Measurements from ENCODE around the gene KLRF1. TPM values are rescaled to one million over a fixed set of nuclear protein-coding genes. Genes with fewer than 3 reads are reported as not detected.

KLRF1 gene
- total RNA-seq, 3 donors from 2014 or later (not counting 1 experiment from before 2014, with no cell fraction given) = 364 to 424 (median 392) TPM

DNA sequence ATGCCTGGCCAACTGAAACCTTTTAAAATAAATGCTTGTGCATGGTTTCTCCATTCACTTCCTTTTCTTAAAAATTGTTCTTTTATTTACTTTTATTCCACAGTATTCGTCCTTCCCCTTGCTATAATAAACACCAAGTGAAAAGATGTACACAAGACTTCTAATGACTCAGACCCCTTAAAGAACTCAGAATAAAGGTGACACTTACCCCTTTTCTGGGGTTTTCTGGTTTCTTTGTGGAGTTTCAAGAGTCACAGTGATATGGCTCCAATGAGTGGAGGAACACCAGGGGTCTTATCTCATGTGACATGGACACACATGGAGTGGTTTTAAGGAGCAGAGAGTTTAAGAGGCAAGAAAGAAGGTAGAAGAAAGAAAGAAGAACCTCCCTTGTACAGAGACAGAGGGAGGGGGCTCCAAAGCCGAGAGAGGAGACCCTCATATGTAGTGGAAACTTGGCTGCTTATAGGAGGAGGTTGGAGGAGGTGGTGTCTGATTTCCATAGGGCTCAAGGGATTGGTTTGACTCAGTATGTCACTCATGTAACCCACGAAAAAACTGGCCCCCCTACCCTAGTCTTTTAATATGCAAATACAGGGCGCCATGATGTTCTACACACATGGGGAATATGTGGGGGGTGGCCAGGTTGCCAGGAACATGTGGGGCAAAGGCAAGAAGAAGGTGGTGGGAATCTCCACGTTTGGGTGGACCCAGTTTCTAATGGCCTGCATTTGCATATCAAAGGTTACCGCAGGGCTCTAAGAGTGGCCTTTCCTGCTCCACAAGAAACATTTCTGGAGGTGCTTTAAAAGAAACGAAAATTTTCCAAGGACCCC is 44.5 kb upstream of the KLRF1 start:
- H3K27me3 ChIP-seq (ENCODE audit: control insufficient read depth, insufficient read depth, low read length) = no peaks in the 10 kb centered on the region
- H3K4me1 ChIP-seq (ENCODE audit: control insufficient read depth, insufficient read depth, low read length) = no peaks in the 10 kb centered on the region
- H3K4me3 ChIP-seq (ENCODE audit: low read length) = no peak overlapping the region
- no peak overlapping the region for H3K27ac Mint-ChIP-seq
- WGBS (ENCODE audit: insufficient coverage) = 93% methylated on average over 6 of the region's 7 CpGs
- no peak overlapping the region for H3K27ac ChIP-seq (ENCODE audit: low read length)
- no peaks in the 10 kb centered on the region for H3K36me3 ChIP-seq (ENCODE audit: control insufficient read depth, insufficient read depth, low read length)
- no peaks in the 10 kb centered on the region for H3K36me3 Mint-ChIP-seq
- no peak overlapping the region for H3K4me3 Mint-ChIP-seq
- DNase-seq (no peak), ATAC-seq (no peak)
- intact Hi-C loops (cut with micrococcal nuclease) = no loop called here
- no peak for TF ChIP-seq CTCF (IDR thresholded peaks at IDR 0.05)
- no peaks in the 10 kb centered on the region for H3K9me3 ChIP-seq (ENCODE audit: control insufficient read depth, insufficient read depth, low read length)
- no peaks in the 10 kb centered on the region for H3K9me3 Mint-ChIP-seq
- peaks cover 0 to 15% of the 10 kb centered on the region in 2 donors for H3K4me1 Mint-ChIP-seq
- peaks cover 0 to 2% of the 10 kb centered on the region in 2 donors for H3K27me3 Mint-ChIP-seq (ENCODE audit: low read depth in 2 of 2)

DNA sequence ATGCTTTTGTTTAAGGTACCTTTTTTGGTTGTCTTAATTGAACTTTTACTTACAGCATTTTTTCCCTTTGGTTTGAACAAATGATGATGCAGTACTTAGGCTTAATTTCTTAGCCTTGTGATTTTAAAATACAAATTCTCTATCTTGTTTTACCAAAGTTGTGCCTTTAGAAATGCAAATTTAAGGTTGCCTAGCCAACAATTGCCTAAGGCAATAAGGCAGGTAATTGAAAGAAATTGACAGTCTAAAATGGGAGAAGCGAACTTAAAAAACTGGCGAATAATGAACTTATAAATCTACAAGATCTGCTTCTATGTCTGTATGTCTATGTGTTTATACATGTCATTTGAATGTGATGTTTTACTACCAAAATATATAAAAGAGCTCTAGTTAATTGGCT is 43.0 kb upstream of the KLRF1 start:
- Mint-ChIP-seq H3K4me1 (peaks cover 0 to 15% of the 10 kb centered on the region in 2 donors), H3K4me3 (no peak overlapping the region), H3K9me3 (no peaks in the 10 kb centered on the region), H3K27me3 (ENCODE audit: low read depth in 2 of 2) (peaks cover 0 to 2% of the 10 kb centered on the region in 2 donors), H3K36me3 (no peaks in the 10 kb centered on the region), H3K27ac (no peak overlapping the region)
- DNase-seq (no peak), ATAC-seq (no peak)
- no peak overlapping the region for H3K27ac ChIP-seq (ENCODE audit: low read length)
- no peak for TF ChIP-seq CTCF (IDR thresholded peaks at IDR 0.05)
- intact Hi-C loops (cut with micrococcal nuclease) = no loop called here
- no peaks in the 10 kb centered on the region for H3K27me3 ChIP-seq (ENCODE audit: control insufficient read depth, insufficient read depth, low read length)
- H3K36me3 ChIP-seq (ENCODE audit: control insufficient read depth, insufficient read depth, low read length) = no peaks in the 10 kb centered on the region
- H3K4me1 ChIP-seq (ENCODE audit: control insufficient read depth, insufficient read depth, low read length) = no peaks in the 10 kb centered on the region
- no peak overlapping the region for H3K4me3 ChIP-seq (ENCODE audit: low read length)
- no peaks in the 10 kb centered on the region for H3K9me3 ChIP-seq (ENCODE audit: control insufficient read depth, insufficient read depth, low read length)
- WGBS (ENCODE audit: insufficient coverage) = no CpG with 5 or more reads among the region's 2 CpGs

DNA sequence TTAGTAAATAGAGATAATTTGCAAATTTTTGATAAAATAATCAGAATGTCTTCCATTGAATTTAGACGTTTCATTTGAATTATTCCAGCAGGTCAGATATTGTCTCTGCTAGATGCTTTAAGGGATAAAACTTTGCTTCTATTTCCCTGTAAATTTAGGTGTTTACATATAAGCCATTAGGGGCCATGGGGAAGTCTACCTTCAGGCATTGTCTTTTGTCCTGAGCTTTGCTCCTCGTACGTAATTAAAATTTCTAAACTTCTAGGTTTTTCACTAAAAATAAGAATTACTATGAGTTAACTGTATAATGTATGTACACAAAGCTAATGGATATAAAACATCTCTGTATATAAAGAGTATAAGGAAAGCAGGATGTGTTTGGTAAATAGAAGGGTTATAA is 42.5 kb upstream of the KLRF1 start:
- H3K4me1 Mint-ChIP-seq = peaks cover 0 to 10% of the 10 kb centered on the region in 2 donors
- H3K4me3 Mint-ChIP-seq = no peak overlapping the region
- H3K9me3 ChIP-seq (ENCODE audit: control insufficient read depth, insufficient read depth, low read length) = no peaks in the 10 kb centered on the region
- H3K27me3 Mint-ChIP-seq (ENCODE audit: low read depth in 2 of 2) = peaks cover 0 to 2% of the 10 kb centered on the region in 2 donors
- DNase-seq = no peak
- no peak for ATAC-seq
- H3K36me3 Mint-ChIP-seq = no peaks in the 10 kb centered on the region
- H3K27ac ChIP-seq (ENCODE audit: low read length) = no peak overlapping the region
- WGBS (ENCODE audit: insufficient coverage) = 100% methylated on average over 1 of the region's 3 CpGs
- H3K9me3 Mint-ChIP-seq = no peaks in the 10 kb centered on the region
- H3K4me3 ChIP-seq (ENCODE audit: low read length) = no peak overlapping the region
- no peaks in the 10 kb centered on the region for H3K27me3 ChIP-seq (ENCODE audit: control insufficient read depth, insufficient read depth, low read length)
- TF ChIP-seq CTCF (IDR thresholded peaks at IDR 0.05) = no peak
- no peaks in the 10 kb centered on the region for H3K4me1 ChIP-seq (ENCODE audit: control insufficient read depth, insufficient read depth, low read length)
- intact Hi-C loops (cut with micrococcal nuclease) = no loop called here
- H3K27ac Mint-ChIP-seq = no peak overlapping the region
- H3K36me3 ChIP-seq (ENCODE audit: control insufficient read depth, insufficient read depth, low read length) = no peaks in the 10 kb centered on the region

All from natural killer cell (primary cell).